Keratinocyte (primary cell): ENCODE results near the gene NIN. TPM values are rescaled to one million over a fixed set of nuclear protein-coding genes. Genes with fewer than 3 reads are reported as not detected.

Experiments used
- DNase-seq: peaks from one replicate; pipeline ENCODE4 v3.0.0-alpha.2; 2011; ENCODE audit warnings: low read depth, missing footprints, low spot score
- FAIRE-seq: peaks from 2 replicates; lab custom pipeline; 2011; peaks lifted over from hg19 to GRCh38; lab: Jason Lieb, UNC
- H2AFZ ChIP-seq: 2 replicates; pipeline ENCODE4 v1.6.0; 2012; ENCODE audit warnings: low read length, control low read depth, inconsistent platforms; ENCODE audit not compliant: control insufficient read depth
- H3K27ac ChIP-seq: 2 replicates; pipeline ENCODE4 v1.5.1; 2011; ENCODE audit warnings: low read length; ENCODE audit not compliant: control insufficient read depth, insufficient read depth
- H3K27me3 ChIP-seq: 3 replicates; pipeline ENCODE4 v1.6.0; 2011; ENCODE audit warnings: low read length; ENCODE audit not compliant: control insufficient read depth, insufficient read depth; ENCODE audit errors: extremely low read depth
- H3K36me3 ChIP-seq, 2 experiments: 2 replicates in 1 of 2; 3 replicates in 1 of 2; pipeline ENCODE4 v1.5.1; 2011; ENCODE audit warnings: low read length in 2 of 2, mild to moderate bottlenecking in 1 of 2; ENCODE audit not compliant: control insufficient read depth in 2 of 2, insufficient read depth in 2 of 2; ENCODE audit errors: extremely low read depth in 1 of 2
- H3K4me1 ChIP-seq: 3 replicates; pipeline ENCODE4 v1.5.1; 2011; ENCODE audit warnings: low read length; ENCODE audit not compliant: control insufficient read depth, insufficient read depth; ENCODE audit errors: extremely low read depth
- H3K4me2 ChIP-seq: 3 replicates; pipeline ENCODE4 v1.6.0; 2011; ENCODE audit warnings: low read depth, low read length; ENCODE audit not compliant: control insufficient read depth, insufficient read depth; ENCODE audit errors: extremely low read depth
- H3K4me3 ChIP-seq, 3 experiments: fragments of 200-600 bp in 1 of 3; sonication (generic) in 1 of 3; 2 replicates in 2 of 3; 3 replicates in 1 of 3; pipeline ENCODE4 v1.5.1; 2011 to 2016; ENCODE audit warnings: low read length in 3 of 3, mild to moderate bottlenecking in 3 of 3, control low read depth in 2 of 3, inconsistent platforms in 1 of 3, low read depth in 1 of 3, mixed read lengths in 1 of 3, mixed run types in 1 of 3, moderate library complexity in 1 of 3; ENCODE audit not compliant: control insufficient read depth in 2 of 3, insufficient read depth in 2 of 3; ENCODE audit errors: extremely low read depth in 1 of 3
- H3K79me2 ChIP-seq: 2 replicates; pipeline ENCODE4 v1.6.0; 2012; ENCODE audit warnings: low read length; ENCODE audit not compliant: control insufficient read depth, insufficient read depth
- H3K9ac ChIP-seq: 3 replicates; pipeline ENCODE4 v1.6.0; 2011; ENCODE audit warnings: low read length; ENCODE audit not compliant: control insufficient read depth, insufficient read depth; ENCODE audit errors: extremely low read depth
- H3K9me1 ChIP-seq: 3 replicates; pipeline ENCODE4 v1.6.0; 2011; ENCODE audit warnings: low read length; ENCODE audit not compliant: control insufficient read depth, insufficient read depth; ENCODE audit errors: extremely low read depth
- H3K9me3 ChIP-seq: 2 replicates; pipeline ENCODE4 v1.5.1; 2012; ENCODE audit warnings: low read depth, low read length; ENCODE audit not compliant: control insufficient read depth
- H4K20me1 ChIP-seq: 3 replicates; pipeline ENCODE4 v1.6.0; 2011; ENCODE audit warnings: low read length; ENCODE audit not compliant: control insufficient read depth, insufficient read depth; ENCODE audit errors: extremely low read depth
- EZH2 ChIP-seq: IDR thresholded peaks from one replicate; pipeline ENCODE4 v1.6.1; 2012; ENCODE audit warnings: inconsistent platforms, mild to moderate bottlenecking, low read length, moderate library complexity
- dilution Hi-C: fragments of 300-500 bp; cut with MboI; formaldehyde crosslinking; loops from one replicate; pipeline ENCODE4 v1.7.0; 2020; ENCODE audit warnings: low sequenced_read_pairs; ENCODE audit not compliant: extremely low pct_ligation_motif_present
- polyA plus RNA-seq, 5 experiments: library from polyadenylated mRNA; depleted of rRNA in 3 of 5; stranded (reverse) in 3 of 5; stranded (forward) in 1 of 5; unstranded in 1 of 5; fragments of >200 nt; gene quantifications; 1 replicate in 1 of 5; 2 replicates in 3 of 5; 3 replicates in 1 of 5; pipeline versions ENCODE4 v1.2.1 to v1.2.3, GENCODE V29; 2011 to 2012; ENCODE audit warnings: missing spikeins in 2 of 5, low read depth in 1 of 5, low replicate concordance in 1 of 5
- TF ChIP-seq, protein P1 (sequence below), 3 experiments: IDR thresholded peaks in 1 of 3; conservative IDR thresholded peaks in 1 of 3; optimal IDR thresholded peaks in 1 of 3; 2 replicates in 2 of 3; 3 replicates in 1 of 3; pipeline versions ENCODE3 to v1.5.1; 2011; ENCODE audit warnings: low read length in 3 of 3, mild to moderate bottlenecking in 3 of 3, moderate library complexity in 2 of 3, control low read depth in 1 of 3, inconsistent platforms in 1 of 3; ENCODE audit not compliant: insufficient read depth in 2 of 3; ENCODE audit errors: extremely low read depth in 1 of 3

NIN gene
- polyA plus RNA-seq, 1 donor (not counting 4 experiments of a cell fraction or from before 2014, with no cell fraction given), result 15.2 TPM

- no peak for FAIRE-seq
- no peak for TF ChIP-seq EZH2
- dilution Hi-C loops, result no loop called here
- H2AFZ ChIP-seq, result no peak overlapping the region
- H3K9me1 ChIP-seq, result no peaks in the 10 kb centered on the region
- DNase-seq, result no peak
- H3K36me3 ChIP-seq, result peaks cover 5 to 11% of the 10 kb centered on the region in 2 experiments
- peaks cover 13% of the 10 kb centered on the region for H3K4me1 ChIP-seq
- H3K9ac ChIP-seq, result no peak overlapping the region
- no peaks in the 10 kb centered on the region for H3K79me2 ChIP-seq
- no peaks in the 10 kb centered on the region for H3K9me3 ChIP-seq
- no peak overlapping the region for H3K4me3 ChIP-seq
- no peak overlapping the region for H3K27ac ChIP-seq
- H4K20me1 ChIP-seq, result no peaks in the 10 kb centered on the region
- no peak overlapping the region for H3K4me2 ChIP-seq
- no peaks in the 10 kb centered on the region for H3K27me3 ChIP-seq
Measured at GRCh38 chr14:50801706-50802105, 29.3 kb downstream of the NIN start.

- no peak overlapping the region for H3K4me2 ChIP-seq
- dilution Hi-C loops, result no loop called here
Measured at GRCh38 chr14:50800032-50800431, 30.9 kb downstream of the NIN start.

More at GRCh38 chr14:50800032-50800431, 30.9 kb downstream of the NIN start:
- Histone ChIP-seq H3K9me3 (no peaks in the 10 kb centered on the region), H3K79me2 (peaks cover 3% of the 10 kb centered on the region), H3K27me3 (no peaks in the 10 kb centered on the region), H4K20me1 (no peaks in the 10 kb centered on the region), H3K9ac (no peak overlapping the region), H3K27ac (no peak overlapping the region), H3K9me1 (no peaks in the 10 kb centered on the region), H2AFZ (no peak overlapping the region), H3K36me3 (peaks cover 3 to 7% of the 10 kb centered on the region in 2 experiments), H3K4me3 (no peak overlapping the region), H3K4me1 (peaks cover 13% of the 10 kb centered on the region)
- TF ChIP-seq, protein P1, sequence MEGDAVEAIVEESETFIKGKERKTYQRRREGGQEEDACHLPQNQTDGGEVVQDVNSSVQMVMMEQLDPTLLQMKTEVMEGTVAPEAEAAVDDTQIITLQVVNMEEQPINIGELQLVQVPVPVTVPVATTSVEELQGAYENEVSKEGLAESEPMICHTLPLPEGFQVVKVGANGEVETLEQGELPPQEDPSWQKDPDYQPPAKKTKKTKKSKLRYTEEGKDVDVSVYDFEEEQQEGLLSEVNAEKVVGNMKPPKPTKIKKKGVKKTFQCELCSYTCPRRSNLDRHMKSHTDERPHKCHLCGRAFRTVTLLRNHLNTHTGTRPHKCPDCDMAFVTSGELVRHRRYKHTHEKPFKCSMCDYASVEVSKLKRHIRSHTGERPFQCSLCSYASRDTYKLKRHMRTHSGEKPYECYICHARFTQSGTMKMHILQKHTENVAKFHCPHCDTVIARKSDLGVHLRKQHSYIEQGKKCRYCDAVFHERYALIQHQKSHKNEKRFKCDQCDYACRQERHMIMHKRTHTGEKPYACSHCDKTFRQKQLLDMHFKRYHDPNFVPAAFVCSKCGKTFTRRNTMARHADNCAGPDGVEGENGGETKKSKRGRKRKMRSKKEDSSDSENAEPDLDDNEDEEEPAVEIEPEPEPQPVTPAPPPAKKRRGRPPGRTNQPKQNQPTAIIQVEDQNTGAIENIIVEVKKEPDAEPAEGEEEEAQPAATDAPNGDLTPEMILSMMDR (optimal IDR thresholded peaks at IDR 0.05 in 1 of 3, IDR thresholded peaks at IDR 0.05 in 1 of 3, conservative IDR thresholded peaks at IDR 0.05 in 1 of 3; ENCODE audit: extremely low read depth in 1 of 3, insufficient read depth in 2 of 3, low read length in 3 of 3), result no peak
- no peak for TF ChIP-seq EZH2
- no peak for DNase-seq
- no peak for FAIRE-seq
